D721Med (cell line): ENCODE data around the gene SPEM3.

ENCODE experiments used
- DNase-seq: peaks from one replicate; pipeline ENCODE4 v3.0.0; 2011; ENCODE audit warnings: low spot score; ENCODE audit not compliant: insufficient read length
- FAIRE-seq: peaks from 2 replicates; lab custom pipeline; 2011; peaks lifted over from hg19 to GRCh38; lab: Jason Lieb, UNC
- TF ChIP-seq, protein P1 (sequence below): IDR thresholded peaks from 2 replicates; pipeline ENCODE4 v1.5.1; 2012; ENCODE audit warnings: mild to moderate bottlenecking, control low read depth; ENCODE audit not compliant: insufficient read depth; ENCODE audit errors: missing control alignments

SPEM3 gene

DNA sequence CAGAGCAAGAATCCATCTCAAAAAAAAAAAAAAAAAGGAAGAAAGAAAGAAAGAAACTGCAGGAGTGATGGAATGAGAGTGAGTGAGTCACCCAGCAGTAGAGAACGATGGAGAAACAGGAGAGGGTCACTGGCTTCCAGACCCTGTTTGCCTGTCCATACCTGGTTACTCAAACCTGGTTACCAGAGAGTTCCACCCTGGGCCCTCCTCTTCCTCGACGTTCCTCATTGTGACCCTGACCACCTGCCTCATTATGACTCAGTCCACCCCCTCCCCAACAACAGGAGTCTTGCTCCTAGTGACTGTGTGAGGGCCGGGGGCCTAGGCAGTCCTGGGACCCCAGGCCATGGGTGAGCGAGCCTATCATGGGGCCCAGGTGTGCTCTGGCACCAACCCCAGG lies at the start of gene SPEM3:
TSS of gene SPEM3 (plus strand) at position 301 of the 400 bp plus-strand sequence. CDS start at position 347, 46 bp downstream.
- FAIRE-seq (no peak), DNase-seq (no peak)
- TF ChIP-seq, protein P1, sequence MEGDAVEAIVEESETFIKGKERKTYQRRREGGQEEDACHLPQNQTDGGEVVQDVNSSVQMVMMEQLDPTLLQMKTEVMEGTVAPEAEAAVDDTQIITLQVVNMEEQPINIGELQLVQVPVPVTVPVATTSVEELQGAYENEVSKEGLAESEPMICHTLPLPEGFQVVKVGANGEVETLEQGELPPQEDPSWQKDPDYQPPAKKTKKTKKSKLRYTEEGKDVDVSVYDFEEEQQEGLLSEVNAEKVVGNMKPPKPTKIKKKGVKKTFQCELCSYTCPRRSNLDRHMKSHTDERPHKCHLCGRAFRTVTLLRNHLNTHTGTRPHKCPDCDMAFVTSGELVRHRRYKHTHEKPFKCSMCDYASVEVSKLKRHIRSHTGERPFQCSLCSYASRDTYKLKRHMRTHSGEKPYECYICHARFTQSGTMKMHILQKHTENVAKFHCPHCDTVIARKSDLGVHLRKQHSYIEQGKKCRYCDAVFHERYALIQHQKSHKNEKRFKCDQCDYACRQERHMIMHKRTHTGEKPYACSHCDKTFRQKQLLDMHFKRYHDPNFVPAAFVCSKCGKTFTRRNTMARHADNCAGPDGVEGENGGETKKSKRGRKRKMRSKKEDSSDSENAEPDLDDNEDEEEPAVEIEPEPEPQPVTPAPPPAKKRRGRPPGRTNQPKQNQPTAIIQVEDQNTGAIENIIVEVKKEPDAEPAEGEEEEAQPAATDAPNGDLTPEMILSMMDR, result no peak

DNA sequence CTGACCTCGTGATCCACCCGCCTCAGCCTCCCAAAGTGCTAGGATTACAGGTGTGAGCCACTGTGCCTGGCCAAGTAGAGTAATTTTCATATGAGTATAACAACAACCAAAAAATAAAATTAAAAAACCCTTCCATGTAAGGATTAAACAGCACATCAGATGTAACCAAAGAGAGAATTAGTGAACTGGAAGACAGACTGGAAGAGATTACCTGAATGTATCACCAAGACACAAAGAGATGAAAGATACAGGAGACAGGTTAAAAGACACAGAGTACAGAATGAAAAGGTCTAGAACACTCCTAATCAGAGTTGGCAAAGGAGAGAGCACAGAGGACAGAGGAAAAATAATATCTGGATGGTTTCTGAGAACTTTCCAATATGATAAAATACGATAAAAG lies 49.5 kb upstream of the SPEM3 start:
- DNase-seq, result no peak
- FAIRE-seq, result no peak
- TF ChIP-seq, protein P1, result no peak

DNA sequence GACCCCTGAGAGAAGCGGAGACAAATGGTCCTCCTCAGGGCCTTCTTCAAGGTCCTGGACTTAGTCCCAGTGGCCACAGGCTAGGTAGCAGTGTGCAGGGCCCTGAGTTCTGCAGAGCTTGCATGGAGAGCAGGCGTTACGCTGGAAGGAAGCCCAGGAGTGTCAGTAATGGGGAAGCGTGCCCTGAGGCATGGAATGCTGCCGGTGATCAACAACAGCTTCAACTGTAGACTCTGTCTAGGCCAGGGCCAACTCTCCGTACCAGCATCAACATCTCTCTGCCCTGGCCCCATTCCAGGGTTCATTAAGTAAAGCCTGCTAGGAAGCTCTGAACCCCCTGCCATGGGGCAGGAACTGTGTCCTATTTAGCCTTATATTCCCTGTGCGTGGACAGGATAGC lies 48.3 kb upstream of the SPEM3 start:
- FAIRE-seq, result no peak
- DNase-seq, result no peak
- TF ChIP-seq, protein P1, result no peak

DNA sequence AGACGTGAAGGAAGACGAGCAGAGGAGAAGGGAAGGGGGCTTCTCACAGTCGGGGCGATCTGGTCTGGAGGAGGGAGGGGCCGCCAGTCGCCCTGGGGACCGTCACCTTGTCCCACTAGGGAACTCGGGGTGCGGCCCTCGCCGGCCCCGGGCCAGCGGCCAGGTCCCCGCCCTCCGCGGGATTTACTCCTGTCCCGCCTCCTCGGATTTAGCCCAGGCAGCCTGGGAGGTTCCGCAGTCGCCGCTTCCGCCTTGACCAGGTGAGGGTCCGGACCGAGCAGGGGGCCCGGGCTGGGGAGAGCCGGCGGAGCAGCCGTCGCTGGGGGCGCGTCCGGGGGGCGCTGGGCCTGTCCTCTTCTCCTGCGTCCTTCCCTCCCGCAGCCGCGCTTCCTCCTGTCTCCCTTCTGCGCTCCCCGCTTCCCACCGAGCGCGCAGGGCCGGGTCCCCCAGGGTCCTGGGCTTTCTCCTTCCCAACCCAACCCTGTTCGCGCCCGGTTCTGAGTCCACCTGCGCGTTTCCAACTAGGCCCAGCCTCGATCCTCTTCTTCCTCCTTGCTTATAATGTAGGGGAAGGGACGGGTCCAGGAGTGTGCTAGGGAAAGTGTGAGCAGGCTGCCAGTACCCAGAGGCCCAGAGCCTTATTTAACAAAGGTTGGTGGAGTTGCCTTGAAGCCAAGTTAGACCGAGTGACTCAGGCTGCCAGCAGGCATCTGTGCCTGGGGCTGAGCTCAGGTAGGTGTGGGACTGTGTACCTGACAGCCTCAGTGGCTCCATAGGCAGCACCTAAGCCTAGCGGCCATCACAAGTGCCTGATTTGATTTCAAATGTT lies 47.6 kb upstream of the SPEM3 start, which contains the start of gene TNK1:
TSS of gene TNK1 (plus strand) at position 235 of the 829 bp plus-strand sequence. CDS start 1,838 bp downstream, outside the sequence.
- DNase-seq (peak; percentile 90), FAIRE-seq (no peak)

DNA sequence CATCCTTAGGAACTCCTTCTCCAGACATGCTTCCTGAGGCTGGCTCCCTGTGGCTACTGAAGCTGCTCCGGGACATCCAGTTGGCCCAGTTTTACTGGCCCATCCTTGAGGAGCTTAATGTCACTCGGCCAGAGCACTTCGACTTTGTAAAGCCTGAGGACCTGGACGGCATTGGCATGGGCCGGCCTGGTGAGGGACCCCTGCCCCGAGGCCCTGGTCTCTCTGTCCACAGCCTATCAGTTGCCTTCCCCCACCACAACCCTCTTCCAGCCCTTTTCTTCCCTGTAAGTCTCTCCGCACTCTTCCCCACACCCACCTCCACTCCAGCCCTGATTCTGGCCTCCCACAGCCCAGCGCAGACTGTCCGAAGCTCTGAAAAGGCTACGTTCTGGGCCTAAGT lies 45.8 kb upstream of the SPEM3 start:
- FAIRE-seq (no peak), DNase-seq (no peak)
- TF ChIP-seq, protein P1, result no peak

More for the DNA sequence above, 47.6 kb upstream of the SPEM3 start, which contains the start of gene TNK1:
- TF ChIP-seq, protein P1, result no peak

DNA sequence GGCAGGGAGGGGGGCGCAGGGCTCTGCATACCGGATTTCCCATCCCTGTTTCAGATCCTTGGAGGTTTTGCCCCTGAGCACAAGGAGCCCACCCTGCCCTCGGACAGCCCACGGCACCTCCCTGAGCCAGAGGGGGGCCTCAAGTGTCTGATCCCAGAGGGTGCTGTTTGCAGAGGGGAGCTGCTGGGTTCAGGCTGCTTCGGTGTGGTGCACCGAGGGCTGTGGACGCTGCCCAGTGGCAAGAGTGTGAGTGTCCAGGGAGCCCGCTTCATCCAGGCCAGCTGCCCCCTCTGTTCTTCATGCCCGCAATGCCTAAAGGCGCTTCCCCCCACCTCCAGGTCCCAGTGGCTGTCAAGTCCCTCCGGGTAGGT lies 45.3 kb upstream of the SPEM3 start:
- no peak for FAIRE-seq

More for the DNA sequence above, 45.3 kb upstream of the SPEM3 start:
- no peak for DNase-seq
- TF ChIP-seq, protein P1, result no peak
